NCI-H460 (cell line): Measurements from ENCODE around the gene TFEC. TPM values are rescaled to one million over a fixed set of nuclear protein-coding genes. Genes with fewer than 3 reads are reported as not detected.

Experiments
- DNase-seq: peaks from one replicate; pipeline ENCODE4 v3.0.0-alpha.2; 2016; ENCODE audit warnings: low read depth; ENCODE audit errors: extremely low read depth
- total RNA-seq: library from RNA; depleted of rRNA; stranded (reverse); fragments of >200 nt; shearing (Covaris generic); gene quantifications from 2 replicates; pipeline ENCODE4 v1.2.3, GENCODE V29; 2014

TFEC gene
- total RNA-seq, 1 experiment from 2014 or later, result not detected

DNA sequence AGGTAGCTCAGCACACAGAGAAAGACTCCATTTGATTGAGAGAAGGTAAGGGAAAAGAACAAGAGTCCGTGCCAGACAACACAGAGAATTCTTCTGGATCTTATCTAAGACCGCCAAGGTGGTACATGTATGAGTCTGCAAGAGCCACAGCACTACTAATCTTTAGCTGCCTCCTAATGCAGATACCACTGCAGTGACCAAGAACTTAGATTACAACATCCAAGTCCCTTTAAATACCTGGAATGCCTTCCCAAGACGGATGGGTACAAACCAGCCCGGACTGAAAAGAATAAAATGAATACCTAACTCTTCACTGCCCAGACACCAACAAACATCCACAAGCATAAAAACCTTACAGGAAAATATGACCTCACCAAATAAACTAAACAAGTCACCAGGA, 33.3 kb downstream of the TFEC start:
- DNase-seq, result no peak

DNA sequence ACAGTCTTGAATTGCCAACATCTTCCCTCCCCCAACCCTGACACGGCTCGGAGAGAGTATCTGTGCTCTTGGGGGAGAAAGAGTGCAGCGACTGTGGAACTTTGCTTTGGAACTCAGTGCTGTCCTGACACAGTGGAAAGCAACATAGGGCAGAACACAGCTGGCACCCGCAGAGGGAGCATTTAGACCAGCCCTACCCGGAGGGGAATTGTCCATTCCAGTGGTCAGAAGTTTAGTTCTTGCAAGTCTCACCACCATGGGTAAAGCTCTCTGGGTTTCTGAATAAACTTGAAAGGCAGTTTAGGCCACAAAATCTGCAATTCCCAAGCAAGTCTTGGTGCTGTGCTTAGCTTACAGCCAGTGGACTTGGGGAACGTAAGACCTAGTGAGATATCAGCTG, 34.9 kb downstream of the TFEC start:
- no peak for DNase-seq

DNA sequence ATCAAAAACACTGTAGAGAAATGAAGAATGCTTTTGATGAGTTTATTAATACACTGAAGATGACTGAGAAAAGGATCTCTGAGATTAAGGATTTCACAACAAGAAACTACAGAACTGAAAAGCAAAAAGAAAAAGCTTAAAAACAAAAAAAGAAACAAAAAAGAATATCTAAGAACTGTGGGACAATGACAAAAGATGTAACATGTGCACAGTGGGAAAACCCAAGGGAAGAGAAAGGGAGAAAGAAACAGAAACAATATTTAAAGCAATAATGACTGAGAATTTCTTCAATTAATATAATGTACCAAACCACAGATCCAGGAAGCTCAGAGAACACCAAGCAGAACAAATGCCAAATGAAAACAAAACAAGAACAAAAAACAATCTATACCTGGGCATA, 42.2 kb downstream of the TFEC start:
- no peak for DNase-seq

DNA sequence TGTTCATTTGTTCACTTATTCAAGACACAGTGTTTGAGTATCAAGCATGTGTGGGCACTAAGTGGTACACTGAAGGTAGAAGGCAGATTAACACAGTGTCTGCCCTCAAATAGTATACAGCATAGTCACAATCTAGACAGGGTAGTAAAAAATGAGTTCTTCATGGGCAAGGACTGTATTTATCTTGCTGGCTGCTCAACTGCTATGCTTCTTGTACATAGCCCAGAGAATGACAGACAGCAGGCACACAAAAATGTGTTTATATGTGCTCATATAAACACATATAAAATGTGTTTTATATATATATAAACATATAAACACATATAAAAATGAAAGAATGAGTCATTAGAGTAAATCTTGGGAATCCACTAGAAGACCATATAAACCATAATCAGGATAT, 43.1 kb downstream of the TFEC start:
- DNase-seq, result no peak

DNA sequence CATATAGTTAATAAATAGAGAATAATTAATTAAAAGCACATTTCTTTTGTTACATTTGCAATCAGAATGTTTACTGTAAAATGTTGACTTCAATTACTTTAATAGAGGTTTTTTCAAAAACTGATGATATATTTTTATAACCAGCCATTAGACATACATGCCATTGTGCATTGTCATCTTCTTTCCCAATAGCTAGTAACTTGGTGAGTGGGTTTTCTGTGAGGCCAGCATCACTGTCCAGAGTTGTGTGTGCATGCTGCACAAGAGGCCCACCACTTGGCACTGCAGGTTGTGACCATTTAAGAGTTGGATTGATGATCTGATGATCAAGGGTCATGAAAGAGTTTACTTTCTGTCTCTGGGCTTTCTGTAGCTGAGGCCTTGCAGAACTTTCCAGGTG, 46.5 kb downstream of the TFEC start:
- DNase-seq, result no peak

DNA sequence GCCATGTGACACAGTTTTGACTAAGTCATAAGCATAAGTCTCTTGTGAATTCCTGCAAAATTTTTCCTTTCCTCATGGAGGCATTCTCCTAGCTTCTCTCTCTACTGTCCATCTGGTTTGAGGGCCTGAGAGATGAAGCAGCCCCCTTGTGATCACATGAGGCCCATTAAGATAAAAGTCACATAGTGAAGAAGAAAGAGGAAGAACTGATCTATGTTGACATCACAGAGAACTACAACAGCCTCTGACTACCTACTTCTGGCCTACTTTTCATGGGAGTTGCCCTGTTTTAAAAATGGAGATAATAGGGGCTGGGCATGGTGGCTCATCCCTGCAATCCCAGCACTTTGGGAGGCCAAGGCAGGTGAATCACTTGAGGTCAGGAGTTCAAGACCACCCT, 50.4 kb downstream of the TFEC start:
- no peak for DNase-seq

DNA sequence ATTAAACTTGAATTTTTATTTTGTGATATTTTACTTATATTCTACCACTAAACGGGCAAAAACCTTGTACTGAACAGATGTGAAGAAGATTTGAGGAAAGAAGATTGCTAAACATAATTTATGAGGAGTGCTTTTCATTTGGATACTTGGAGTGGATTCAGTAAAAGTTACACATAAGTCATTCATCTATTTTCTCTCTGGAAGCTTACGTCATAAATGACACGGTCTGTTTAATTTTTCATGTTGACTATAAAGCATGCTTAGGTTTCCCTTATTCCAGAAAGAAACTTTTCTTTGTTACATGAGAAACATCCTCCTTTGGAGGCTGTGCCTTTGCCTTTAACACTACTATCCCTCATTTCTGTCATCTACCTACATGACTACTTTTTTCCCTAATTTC, 53.9 kb downstream of the TFEC start:
- no peak for DNase-seq

DNA sequence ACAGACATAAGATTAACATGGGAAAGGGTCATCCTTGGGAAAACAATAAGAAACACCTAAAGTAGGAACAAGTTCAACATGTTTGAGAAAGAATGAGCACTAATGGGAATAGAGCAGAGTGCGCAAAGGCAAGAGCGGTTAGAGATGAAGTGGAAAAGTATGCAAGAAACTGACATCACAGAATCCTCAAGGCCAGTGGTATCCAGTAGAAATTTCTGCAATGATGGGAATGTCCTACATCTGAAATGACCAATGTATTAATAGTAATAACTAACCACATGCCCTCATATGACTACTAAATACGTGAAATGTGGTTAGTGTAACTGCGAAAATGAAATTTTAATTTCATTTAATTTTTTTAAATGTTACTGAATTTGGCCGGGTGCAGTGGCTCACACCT, 54.8 kb downstream of the TFEC start:
- DNase-seq, result no peak

DNA sequence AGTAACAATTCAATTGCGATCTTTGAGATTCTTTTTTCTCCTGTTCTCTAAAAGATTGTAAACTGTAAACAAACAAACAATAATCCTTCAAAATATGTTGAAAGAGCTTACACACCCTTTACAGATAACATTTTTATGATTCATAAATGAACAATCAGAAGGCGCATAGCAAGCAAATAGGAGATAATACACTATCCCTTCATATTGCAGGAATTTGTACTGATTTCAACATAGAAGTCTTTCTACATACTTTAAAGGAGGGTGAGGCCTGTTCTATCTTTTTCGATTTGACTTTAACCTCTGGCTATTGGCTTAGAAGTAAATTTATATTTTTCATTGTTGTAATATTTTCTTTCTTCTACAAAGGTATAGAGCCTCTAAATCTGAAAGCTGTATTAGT, 57.2 kb downstream of the TFEC start:
- DNase-seq, result no peak

DNA sequence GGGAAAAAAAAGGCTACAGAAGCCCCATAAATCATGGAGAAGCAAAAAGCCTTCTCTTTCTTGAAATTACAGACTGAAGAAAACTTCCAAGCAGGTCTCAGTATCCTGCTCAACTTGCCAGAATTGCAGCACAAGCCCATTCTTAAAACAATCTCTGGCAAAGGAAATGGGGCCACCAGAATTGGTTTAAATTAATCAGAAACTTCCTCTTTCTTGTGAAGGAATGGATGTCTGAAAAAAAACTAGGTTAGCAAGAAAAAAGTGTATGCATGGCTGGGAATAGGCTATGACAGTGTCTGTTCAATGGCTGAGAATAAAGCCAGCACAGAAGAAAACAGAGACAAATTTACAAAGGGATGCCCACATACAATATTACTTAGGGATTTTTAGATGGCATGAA, 59.1 kb downstream of the TFEC start:
- DNase-seq, result no peak

DNA sequence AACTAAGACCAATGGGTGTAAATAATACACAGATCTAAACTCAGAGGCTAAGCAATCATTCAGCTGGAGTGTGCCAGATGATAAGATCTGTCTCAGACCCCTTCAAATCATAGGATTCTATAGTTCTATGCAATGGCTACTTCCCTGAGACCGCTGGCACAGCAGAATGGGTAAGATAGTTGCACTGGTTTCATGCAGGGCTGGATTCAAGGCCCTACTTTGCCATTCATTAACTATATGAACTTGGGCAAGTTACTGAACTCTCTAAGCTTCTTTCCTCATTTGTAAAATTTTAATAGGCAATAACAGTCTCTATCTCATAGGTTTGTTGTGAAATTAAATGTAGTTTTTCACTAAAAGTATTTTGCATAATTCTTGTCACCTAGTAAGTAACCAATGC, 62.0 kb downstream of the TFEC start:
- no peak for DNase-seq

DNA sequence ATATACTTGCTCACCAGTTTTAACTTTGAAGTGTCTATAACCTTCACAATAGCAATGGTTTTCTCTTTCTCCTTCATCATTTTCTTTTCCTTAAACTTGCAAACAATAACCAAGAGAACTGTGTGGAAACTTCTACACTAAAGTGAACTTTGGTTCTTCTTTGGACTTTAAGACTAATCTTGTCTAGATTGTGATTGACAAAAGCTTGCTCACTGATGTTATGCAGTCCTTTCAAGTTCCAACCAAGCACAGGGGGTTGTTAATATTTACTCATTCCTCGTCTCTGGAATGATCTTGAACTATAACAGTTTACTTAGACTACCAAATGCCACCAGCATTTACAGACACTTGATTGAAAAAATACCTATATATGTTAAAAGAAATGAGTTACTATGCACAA, 62.4 kb downstream of the TFEC start:
- no peak for DNase-seq

DNA sequence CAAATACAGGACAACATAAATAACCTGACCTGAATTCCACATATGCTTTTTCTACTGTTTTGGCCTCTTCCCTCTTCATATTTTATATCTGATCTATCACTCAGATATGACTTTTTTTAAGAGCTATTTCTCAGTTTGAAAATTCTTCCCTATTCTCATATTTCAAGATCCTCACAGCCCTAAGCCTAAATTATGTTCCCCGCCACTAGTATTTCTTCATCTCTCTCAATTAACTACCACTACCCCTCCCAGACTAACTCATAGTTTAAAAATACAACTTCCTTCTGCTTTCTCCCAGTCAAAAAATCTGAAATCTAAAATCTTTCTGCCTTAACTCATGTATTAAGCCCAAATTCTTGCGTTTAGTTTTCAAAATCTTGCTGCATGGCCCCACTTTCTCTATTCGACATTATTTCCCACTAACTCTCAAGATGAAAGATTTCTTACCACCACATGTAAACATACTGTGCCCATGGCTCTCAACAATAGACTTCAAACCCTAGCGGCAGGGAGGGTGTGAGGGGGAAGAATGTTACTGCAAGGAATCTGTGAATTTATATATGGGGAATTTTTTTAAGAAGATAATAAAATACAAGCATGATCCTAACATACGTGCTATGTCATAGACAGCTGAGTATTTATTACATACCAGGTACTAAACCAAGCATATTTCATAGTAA, 64.6 kb downstream of the TFEC start:
- no peak for DNase-seq

DNA sequence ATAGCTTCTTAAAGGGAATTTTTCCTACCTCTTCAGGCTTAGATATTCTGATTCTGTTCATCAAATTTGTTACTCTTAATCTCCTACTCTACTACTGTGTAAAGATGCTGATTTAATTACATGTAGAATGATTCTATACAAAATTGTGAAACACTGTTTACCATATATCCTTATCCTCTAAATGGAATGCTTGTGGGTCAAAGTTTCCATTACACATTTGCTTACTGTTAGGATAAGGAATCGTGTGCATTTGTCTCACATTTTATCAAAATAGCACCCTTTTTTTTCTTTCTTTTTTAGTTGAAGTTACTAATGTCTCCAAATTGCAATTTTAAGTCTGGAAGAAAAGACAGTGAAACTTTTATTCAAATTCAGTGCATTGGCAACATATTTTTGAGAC, 65.3 kb downstream of the TFEC start:
- DNase-seq, result no peak

DNA sequence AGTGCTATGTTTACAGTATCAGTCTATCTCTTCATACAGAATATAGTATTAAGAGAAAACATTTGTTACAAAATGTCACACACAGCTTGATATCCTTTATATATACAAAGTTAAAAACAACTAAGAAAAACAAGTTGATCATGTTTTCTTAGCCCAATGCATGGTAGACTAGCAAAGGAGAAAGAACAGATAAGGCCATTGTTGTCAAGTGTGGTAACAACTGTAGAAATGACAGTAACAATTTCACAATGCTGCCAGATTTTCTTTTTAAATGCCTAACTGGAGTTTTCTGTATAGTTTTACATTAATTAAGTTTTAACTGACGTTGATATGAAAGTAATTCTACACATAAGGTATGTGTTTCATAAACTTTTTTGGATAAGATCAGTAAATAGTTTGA, 65.8 kb downstream of the TFEC start:
- DNase-seq, result no peak

DNA sequence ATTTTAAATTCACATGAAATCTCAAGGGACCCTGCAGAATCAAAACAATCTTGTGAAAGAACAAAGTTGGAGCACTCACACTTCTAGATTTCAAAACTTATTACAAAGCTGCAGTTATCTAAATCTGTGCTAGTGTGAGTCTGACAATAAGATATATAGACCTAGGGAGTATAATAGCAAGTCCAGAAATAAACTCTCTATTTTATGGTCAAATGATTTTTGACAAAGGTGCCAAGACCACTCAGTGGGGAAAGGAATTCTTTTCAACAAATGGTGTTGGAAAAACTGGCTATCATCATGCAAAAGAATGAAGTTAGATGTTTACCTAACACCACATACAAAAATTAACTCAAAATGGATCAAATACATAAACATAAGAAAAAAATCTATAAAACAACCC, 68.2 kb downstream of the TFEC start:
- DNase-seq, result no peak

DNA sequence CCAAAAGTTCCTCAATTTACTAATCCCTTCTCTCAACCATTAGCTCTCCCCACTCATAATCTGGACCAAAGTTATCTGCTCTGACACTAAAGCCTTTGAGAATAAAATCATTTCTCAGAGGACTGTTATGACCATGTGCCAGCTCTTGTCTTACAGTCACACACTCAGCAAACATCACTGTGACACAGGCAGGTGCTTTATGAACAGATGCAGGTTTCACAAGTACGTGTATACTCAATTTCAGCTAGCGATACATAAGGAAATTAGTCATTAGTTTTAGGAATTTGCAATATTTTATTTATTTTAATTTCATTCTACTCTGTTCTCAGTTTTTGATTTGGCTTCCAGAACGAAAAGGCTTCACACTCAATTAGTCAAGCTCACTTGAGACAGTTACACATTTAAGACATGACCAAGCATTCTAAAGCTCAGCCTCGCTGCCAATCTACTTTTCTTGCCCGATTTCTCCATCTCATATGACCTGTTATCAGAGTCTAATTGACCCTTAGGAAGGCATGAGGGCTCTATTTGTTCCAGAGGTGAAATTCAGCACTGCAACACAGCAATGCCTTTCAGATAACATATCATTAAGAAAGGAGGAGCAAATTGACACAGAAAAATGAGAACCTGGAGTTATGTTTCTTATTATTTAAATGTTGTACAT, 76.8 kb downstream of the TFEC start:
- no peak for DNase-seq

DNA sequence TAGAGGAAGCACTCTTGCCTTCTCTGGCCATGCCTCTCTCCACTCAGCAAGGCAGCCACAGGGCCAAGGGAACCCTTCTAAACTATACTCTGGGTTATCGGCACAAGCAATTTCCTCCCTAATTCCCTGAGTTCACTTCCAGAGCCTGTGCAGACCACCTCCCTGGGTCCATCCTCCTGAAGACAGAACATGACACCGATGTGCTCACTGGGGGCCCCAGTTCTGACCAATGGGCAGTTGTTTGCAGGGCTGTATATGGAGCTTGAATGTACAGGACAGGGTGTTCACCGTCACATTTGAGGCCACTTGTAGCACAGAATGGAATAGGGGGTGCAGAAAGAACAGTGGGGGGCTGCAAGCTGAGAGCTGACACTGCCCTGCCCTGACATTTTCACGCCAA, 77.7 kb downstream of the TFEC start:
- no peak for DNase-seq

DNA sequence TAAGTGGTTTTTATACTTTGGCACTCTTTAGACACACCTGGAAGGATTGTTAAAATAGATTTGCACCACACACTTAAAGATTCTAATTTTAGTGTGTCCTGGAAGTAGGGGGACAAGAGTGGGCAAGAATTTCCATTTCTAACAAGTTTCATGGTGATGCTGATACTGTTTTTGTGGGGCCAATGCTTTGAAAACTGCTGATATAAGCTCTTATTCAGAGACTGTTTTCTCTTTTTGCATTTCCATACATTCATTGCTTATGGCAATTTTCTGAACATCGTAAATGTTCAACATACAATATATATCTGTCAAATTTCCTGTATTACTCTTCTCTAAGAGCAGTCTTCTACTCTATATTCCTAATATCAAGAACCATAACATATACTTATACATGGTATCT, 79.0 kb downstream of the TFEC start:
- no peak for DNase-seq

DNA sequence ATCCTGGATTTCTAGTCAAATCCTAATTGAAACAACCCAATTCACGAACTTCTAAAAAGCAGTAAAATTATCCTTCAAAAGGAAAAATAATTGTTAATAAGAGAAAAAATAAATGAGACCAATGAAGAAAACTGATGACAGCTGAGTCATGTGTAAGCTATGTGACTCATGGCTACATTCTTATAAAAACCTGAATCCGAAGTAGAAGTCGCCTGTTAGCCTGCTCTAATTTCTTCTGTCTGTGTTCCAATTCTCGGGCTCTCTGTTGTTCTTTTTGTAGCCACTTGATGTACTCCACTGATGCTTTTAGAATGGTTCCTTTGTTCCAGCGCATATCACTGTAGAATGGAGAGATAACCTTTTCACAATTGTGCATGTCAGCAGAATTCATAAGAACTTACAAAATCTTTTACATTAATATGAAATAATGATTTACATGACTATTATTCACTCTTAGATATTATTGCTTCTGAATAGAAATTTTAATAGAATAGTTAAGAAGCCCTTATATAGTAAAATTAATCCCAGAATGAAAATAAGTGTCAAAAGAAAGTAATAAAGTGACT, 88.8 kb downstream of the TFEC start:
- DNase-seq, result no peak

DNA sequence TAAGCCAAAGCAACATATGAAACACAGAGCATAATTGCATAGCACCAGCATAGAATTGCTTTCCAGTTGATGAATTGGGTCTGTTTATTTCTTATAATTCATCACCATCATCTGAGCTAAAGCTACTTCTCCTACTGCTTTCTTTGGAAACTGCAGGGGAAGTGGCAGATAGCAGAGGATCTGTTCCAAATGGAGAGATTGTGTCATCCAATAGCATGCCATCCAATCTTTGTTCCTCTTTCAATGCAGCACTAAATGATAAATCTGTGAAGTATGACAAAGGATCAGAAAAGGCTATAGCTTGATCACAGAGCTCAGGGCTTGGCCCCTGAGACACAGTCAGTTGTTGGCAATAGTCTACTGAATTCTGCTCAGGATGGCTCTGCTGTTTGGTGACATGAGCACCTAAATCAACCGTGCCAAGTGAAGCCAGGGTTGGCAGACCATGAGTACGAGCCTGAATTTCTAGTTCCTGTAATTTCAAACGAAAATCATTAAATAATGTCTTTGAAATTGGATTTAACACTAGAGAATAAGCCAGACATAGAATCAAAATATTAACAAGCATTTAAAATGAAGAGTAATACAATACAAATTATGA, 90.0 kb downstream of the TFEC start:
- no peak for DNase-seq

DNA sequence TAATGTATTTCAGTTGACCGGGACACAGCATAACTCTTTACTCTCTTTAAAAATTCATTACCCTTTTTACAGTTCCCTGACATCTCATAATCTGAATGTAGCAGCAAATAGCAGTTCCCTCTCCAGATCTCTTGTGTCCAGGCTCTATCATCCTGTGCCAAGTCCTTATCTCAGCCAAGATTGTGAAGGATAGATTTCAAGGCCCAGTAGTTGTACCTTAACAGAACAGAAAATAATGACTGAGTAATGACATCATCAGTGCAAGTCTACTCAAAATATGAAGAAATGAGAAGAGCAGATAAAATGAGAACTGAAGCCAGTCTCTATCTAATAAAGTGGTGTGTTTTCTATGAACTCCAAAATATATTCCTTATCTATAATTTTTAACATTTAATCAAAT, 92.6 kb downstream of the TFEC start:
- no peak for DNase-seq
